Stomach (tissue), 9 donors: ENCODE results near the gene TTC38. TPM values are rescaled to one million over a fixed set of nuclear protein-coding genes. Genes with fewer than 3 reads are reported as not detected.

Source experiments
- DNase-seq, 2 donors: peaks; one replicate each; pipeline versions ENCODE4 v3.0.0 to v3.0.0-alpha.2; 2013 to 2019
- H3K27ac ChIP-seq, 5 donors: fragments of 200-600 bp in 4 of 5; sonication (generic) in 4 of 5; one replicate each; pipeline ENCODE4 v1.5.1; 2013 to 2019; ENCODE audit warnings: mild to moderate bottlenecking in 1 of 5, moderate library complexity in 1 of 5
- H3K27me3 ChIP-seq, 3 donors: fragments of 200-600 bp; sonication (generic); one replicate each; pipeline ENCODE4 v1.5.1; 2017 to 2019; ENCODE audit warnings: mixed run types in 1 of 3
- H3K36me3 ChIP-seq, 4 donors: fragments of 200-600 bp; sonication (generic); 1 replicate in 3 of 4; 2 replicates in 1 of 4; pipeline ENCODE4 v1.5.1; 2016 to 2019
- H3K4me1 ChIP-seq, 4 donors: fragments of 200-600 bp; sonication (generic); one replicate each; pipeline ENCODE4 v1.5.1; 2016 to 2019
- H3K4me3 ChIP-seq, 4 donors: fragments of 200-600 bp; sonication (generic) in 3 of 4; one replicate each; pipeline ENCODE4 v1.5.1; 2016 to 2019; ENCODE audit warnings: mild to moderate bottlenecking in 1 of 4
- H3K9me3 ChIP-seq, 4 donors: fragments of 200-600 bp; sonication (generic); one replicate each; pipeline ENCODE4 v1.5.1; 2016 to 2019
- CTCF ChIP-seq, 7 experiments: fragments of 450-650 bp in 4 of 7; fragments of 200-600 bp in 3 of 7; sonication (generic) in 3 of 7; IDR thresholded peaks; one replicate each; pipeline ENCODE4 v1.5.1; 2016 to 2019; ENCODE audit warnings: antibody characterized with exemption in 7 of 7, control low read depth in 2 of 7, mild to moderate bottlenecking in 1 of 7
- EP300 ChIP-seq: sonication (generic); formaldehyde crosslinking; IDR thresholded peaks from one replicate; pipeline ENCODE4 v1.6.1; 2017; ENCODE audit warnings: antibody characterized with exemption
- POLR2A ChIP-seq, 4 donors: fragments of 450-650 bp; IDR thresholded peaks; one replicate each; pipeline ENCODE4 v1.6.1; 2016; ENCODE audit warnings: antibody characterized with exemption in 4 of 4, control low read depth in 2 of 4, mild to moderate bottlenecking in 1 of 4, moderate library complexity in 1 of 4
- POLR2AphosphoS5 ChIP-seq, 3 donors: sonication (generic); formaldehyde crosslinking; IDR thresholded peaks; one replicate each; pipeline ENCODE4 v1.6.1; 2016; ENCODE audit warnings: antibody characterized with exemption in 3 of 3
- WGBS, 5 donors: extraction: QIAGEN DNeasy Blood & Tissue Kit in 3 of 5; methylation state at CpG; one replicate each; pipeline versions ENCODE4 v1.1.5 to v1.1.7; 2013 to 2018; 5-methylcytosine and 5-hydroxymethylcytosine counted together
- intact Hi-C: fragments of 100-400 bp; cut with DNase I; formaldehyde crosslinking; loops from one replicate; pipeline ENCODE4 v1.15.1; 2023; ENCODE audit warnings: low total_unique reads
- polyA plus RNA-seq, 3 donors: library from polyadenylated mRNA; stranded (reverse); fragments of 200-250 nt; gene quantifications; one replicate each; pipeline ENCODE4 v1.2.3, GENCODE V29; 2013
- total RNA-seq, 5 donors: library from RNA; depleted of rRNA; stranded (reverse); fragments of >200 nt; gene quantifications; one replicate each; pipeline versions ENCODE4 v1.1.0 to v1.2.3, GENCODE V29; 2014 to 2016
- donor health status: healthy with polysubstance abuse.
- donor health status: Bipolar disorder and iron deficiency.
- donor health status: healthy.

The TTC38 gene
- total and polyA plus RNA-seq, 8 donors, result 20.0 to 411 (median 38.4) TPM

DNA sequence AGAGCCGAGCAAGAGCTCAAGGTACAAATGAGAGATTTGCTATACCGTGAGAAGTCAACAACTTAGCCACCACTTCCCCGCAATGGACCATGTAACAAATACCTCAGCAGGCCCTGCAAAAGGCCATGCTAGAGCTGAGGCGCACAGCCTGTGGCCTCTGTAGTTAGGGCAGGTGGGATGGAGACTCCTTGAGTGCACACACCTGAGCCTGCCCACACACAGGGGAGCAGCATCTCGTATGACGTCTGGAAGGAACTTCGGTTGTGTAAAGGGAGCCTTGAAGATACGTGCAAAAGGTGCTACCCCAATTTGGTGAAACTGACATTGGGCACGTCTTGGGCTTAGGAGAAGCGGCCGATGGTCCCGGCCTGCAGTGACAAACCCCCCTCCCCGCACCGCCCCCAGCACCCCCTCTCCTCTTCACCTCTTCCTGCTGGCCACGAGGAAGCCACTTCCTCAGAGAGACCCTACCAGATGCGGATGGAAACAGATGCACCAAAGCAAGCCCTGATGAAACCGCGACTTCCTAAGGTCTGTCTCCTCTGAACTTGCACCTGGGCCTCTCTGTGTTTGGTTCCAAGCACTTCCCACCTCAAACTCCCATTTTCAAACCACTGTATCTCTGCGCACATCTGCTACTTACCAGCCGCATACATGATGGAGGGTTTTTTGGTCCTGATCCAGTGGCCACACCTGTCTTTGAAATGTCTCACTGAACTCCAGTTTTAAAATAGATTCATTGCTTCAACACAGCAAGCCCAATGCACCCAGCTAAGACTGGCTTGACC, 28.4 kb upstream of the TTC38 start:
- peaks cover 12 to 77% (median 70%) of the 10 kb centered on the region in 4 donors for H3K36me3 ChIP-seq
- no peak for TF ChIP-seq POLR2A (IDR thresholded peaks at IDR 0.05)
- TF ChIP-seq CTCF (IDR thresholded peaks at IDR 0.05), result no peak
- no peak for TF ChIP-seq POLR2AphosphoS5 (IDR thresholded peaks at IDR 0.05)
- TF ChIP-seq EP300, result no peak

GRCh38 chr22:46240073-46240472, 27.7 kb upstream of the TTC38 start:
- WGBS, 5 donors, result 88 to 100% (median 92%) methylated on average over 2 of the region's 2 CpGs
- Histone ChIP-seq H3K36me3 (peaks cover 12 to 77% (median 71%) of the 10 kb centered on the region in 4 donors), H3K4me3 (no peak overlapping the region), H3K27ac (no peak overlapping the region), H3K9me3 (no peaks in the 10 kb centered on the region), H3K4me1 (peaks cover 0 to 17% (median 5%) of the 10 kb centered on the region in 4 donors), H3K27me3 (no peaks in the 10 kb centered on the region)
- DNase-seq, result no peak
- TF ChIP-seq EP300 (no peak), POLR2A (IDR thresholded peaks at IDR 0.05) (no peak)
- intact Hi-C loops, result no loop called here

More for the DNA sequence above, 28.4 kb upstream of the TTC38 start:
- no peaks in the 10 kb centered on the region for H3K9me3 ChIP-seq
- intact Hi-C loops, result no loop called here
- peaks cover 0 to 17% (median 5%) of the 10 kb centered on the region in 4 donors for H3K4me1 ChIP-seq
- no peaks in the 10 kb centered on the region for H3K27me3 ChIP-seq
- no peak for DNase-seq
- 76 to 86% (median 83%) methylated on average over 19 to 20 of the region's 20 CpGs for WGBS, 5 donors
- H3K27ac ChIP-seq, result peak overlapping the region in 2 of 5 donors; percentile 53 to 62
- no peak overlapping the region for H3K4me3 ChIP-seq

DNA sequence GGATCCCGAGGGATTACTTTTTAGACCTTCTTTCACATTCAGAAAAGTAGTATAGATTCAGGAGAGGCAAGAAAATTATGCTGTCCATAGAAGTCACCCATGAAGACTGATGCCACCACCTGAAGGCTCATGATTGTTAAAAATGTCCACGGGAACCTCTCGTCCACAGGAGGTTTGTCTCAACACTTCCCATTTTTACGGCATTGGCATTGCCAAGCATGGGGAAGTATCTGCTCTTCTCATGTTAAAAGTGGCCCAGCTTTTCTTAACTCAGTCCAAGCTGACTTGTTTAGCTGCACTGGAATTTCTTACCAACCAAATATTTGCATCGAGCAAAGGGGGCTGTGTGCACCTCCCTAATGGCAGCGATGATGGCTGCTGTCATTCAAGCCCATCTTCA, 27.3 kb upstream of the TTC38 start:
- Histone ChIP-seq H3K27ac (no peak overlapping the region), H3K9me3 (no peaks in the 10 kb centered on the region), H3K36me3 (peaks cover 8 to 75% (median 69%) of the 10 kb centered on the region in 4 donors), H3K27me3 (no peaks in the 10 kb centered on the region), H3K4me1 (peaks cover 0 to 17% (median 9%) of the 10 kb centered on the region in 4 donors), H3K4me3 (no peak overlapping the region)
- intact Hi-C loops, result no loop called here
- no peak for TF ChIP-seq POLR2AphosphoS5 (IDR thresholded peaks at IDR 0.05)
- TF ChIP-seq EP300, result no peak
- TF ChIP-seq CTCF (IDR thresholded peaks at IDR 0.05), result no peak
- no peak for TF ChIP-seq POLR2A (IDR thresholded peaks at IDR 0.05)
- DNase-seq, result no peak
- 83 to 89% (median 83%) methylated on average over 6 of the region's 6 CpGs for WGBS, 5 donors

DNA sequence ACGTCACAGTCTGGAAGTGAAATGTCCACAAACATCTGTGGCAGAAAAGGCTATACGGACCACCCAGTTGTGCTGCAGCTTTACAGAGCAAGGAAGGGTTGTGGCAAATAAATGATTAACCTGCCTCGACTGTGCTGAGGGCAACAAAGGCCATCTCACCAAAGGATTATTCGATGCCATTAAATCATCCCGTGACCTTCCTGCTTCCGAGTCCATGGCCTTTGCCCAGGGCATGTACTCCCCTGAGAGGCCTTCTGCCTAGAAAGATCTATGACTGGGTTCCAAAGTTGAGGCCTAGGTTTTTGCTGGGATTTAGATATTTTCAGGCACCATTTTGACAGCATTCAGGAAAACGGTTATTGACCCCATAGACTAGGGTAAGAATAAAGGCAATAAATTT, 26.9 kb upstream of the TTC38 start:
- H3K27me3 ChIP-seq, result no peaks in the 10 kb centered on the region
- peaks cover 0 to 18% (median 10%) of the 10 kb centered on the region in 4 donors for H3K4me1 ChIP-seq
- no peak overlapping the region for H3K27ac ChIP-seq
- 74 to 87% (median 78%) methylated on average over 7 of the region's 7 CpGs for WGBS, 5 donors
- DNase-seq, result no peak
- no peaks in the 10 kb centered on the region for H3K9me3 ChIP-seq
- H3K36me3 ChIP-seq, result peaks cover 6 to 72% (median 65%) of the 10 kb centered on the region in 4 donors
- TF ChIP-seq POLR2A (IDR thresholded peaks at IDR 0.05), result no peak
- H3K4me3 ChIP-seq, result no peak overlapping the region
- intact Hi-C loops, result no loop called here

- 35 to 55% (median 54%) methylated on average over 5 of the region's 5 CpGs for WGBS, 5 donors
- TF ChIP-seq CTCF (IDR thresholded peaks at IDR 0.05) (no peak), POLR2A (IDR thresholded peaks at IDR 0.05) (no peak), EP300 (no peak), POLR2AphosphoS5 (IDR thresholded peaks at IDR 0.05) (no peak)
- no peaks in the 10 kb centered on the region for H3K9me3 ChIP-seq
Observed at GRCh38 chr22:46241396-46242007, 26.3 kb upstream of the TTC38 start.

More at GRCh38 chr22:46241396-46242007, 26.3 kb upstream of the TTC38 start:
- intact Hi-C loops, result no loop called here
- H3K36me3 ChIP-seq, result peaks cover 6 to 67% (median 60%) of the 10 kb centered on the region in 4 donors
- H3K4me1 ChIP-seq, result peaks cover 0 to 23% (median 10%) of the 10 kb centered on the region in 4 donors
- H3K4me3 ChIP-seq, result no peak overlapping the region
- no peak overlapping the region for H3K27ac ChIP-seq
- DNase-seq, result no peak
- H3K27me3 ChIP-seq, result no peaks in the 10 kb centered on the region
